Measurements from ENCODE around the gene RBM19.

Gene RBM19

GRCh38 chr12:113961921-113962710 is 4.0 kb downstream of the RBM19 start:
- TF ChIP-seq SIN3A (IDR thresholded peaks at IDR 0.05; ENCODE audit: borderline replicate concordance, insufficient read depth, low read length) (no peak), REST (IDR thresholded peaks at IDR 0.05; ENCODE audit: insufficient read depth in 1 of 2, low read depth in 2 of 2, low read length in 2 of 2) (no peak), POLR2AphosphoS5 (IDR thresholded peaks at IDR 0.05; ENCODE audit: low read depth, low read length) (no peak), TAF1 (IDR thresholded peaks at IDR 0.05; ENCODE audit: borderline replicate concordance, insufficient read depth, low read length) (no peak), FOXP2 (optimal IDR thresholded peaks at IDR 0.05; ENCODE audit: borderline replicate concordance, extremely low read depth, extremely low read length, insufficient read depth) (no peak)

GRCh38 chr12:113960030-113960429 is 6.1 kb downstream of the RBM19 start:
- TF ChIP-seq POLR2AphosphoS5 (IDR thresholded peaks at IDR 0.05; ENCODE audit: low read depth, low read length) (no peak), SIN3A (IDR thresholded peaks at IDR 0.05; ENCODE audit: borderline replicate concordance, insufficient read depth, low read length) (no peak), REST (IDR thresholded peaks at IDR 0.05; ENCODE audit: insufficient read depth in 1 of 2, low read depth in 2 of 2, low read length in 2 of 2) (no peak), FOXP2 (optimal IDR thresholded peaks at IDR 0.05; ENCODE audit: borderline replicate concordance, extremely low read depth, extremely low read length, insufficient read depth) (no peak), TAF1 (IDR thresholded peaks at IDR 0.05; ENCODE audit: borderline replicate concordance, insufficient read depth, low read length) (no peak)

GRCh38 chr12:113959096-113959495 is 7.0 kb downstream of the RBM19 start:
- TF ChIP-seq POLR2AphosphoS5 (IDR thresholded peaks at IDR 0.05; ENCODE audit: low read depth, low read length): no peak
- TF ChIP-seq SIN3A (IDR thresholded peaks at IDR 0.05; ENCODE audit: borderline replicate concordance, insufficient read depth, low read length): no peak

GRCh38 chr12:113958108-113958507 is 8.0 kb downstream of the RBM19 start:
- TF ChIP-seq REST (IDR thresholded peaks at IDR 0.05; ENCODE audit: insufficient read depth in 1 of 2, low read depth in 2 of 2, low read length in 2 of 2) (no peak), FOXP2 (optimal IDR thresholded peaks at IDR 0.05; ENCODE audit: borderline replicate concordance, extremely low read depth, extremely low read length, insufficient read depth) (no peak), TAF1 (IDR thresholded peaks at IDR 0.05; ENCODE audit: borderline replicate concordance, insufficient read depth, low read length) (no peak), POLR2AphosphoS5 (IDR thresholded peaks at IDR 0.05; ENCODE audit: low read depth, low read length) (no peak)

GRCh38 chr12:113957627-113958026 is 8.5 kb downstream of the RBM19 start:
- TF ChIP-seq SIN3A (IDR thresholded peaks at IDR 0.05; ENCODE audit: borderline replicate concordance, insufficient read depth, low read length): no peak
- TF ChIP-seq TAF1 (IDR thresholded peaks at IDR 0.05; ENCODE audit: borderline replicate concordance, insufficient read depth, low read length): no peak
- TF ChIP-seq REST (IDR thresholded peaks at IDR 0.05; ENCODE audit: insufficient read depth in 1 of 2, low read depth in 2 of 2, low read length in 2 of 2): no peak
- TF ChIP-seq FOXP2 (optimal IDR thresholded peaks at IDR 0.05; ENCODE audit: borderline replicate concordance, extremely low read depth, extremely low read length, insufficient read depth): no peak
- TF ChIP-seq POLR2AphosphoS5 (IDR thresholded peaks at IDR 0.05; ENCODE audit: low read depth, low read length): no peak

Data from PFSK-1 (cell line).